ENCODE data around the gene IER5L.

The IER5L gene

GRCh38 chr9:129143031-129143927 lies 34.8 kb downstream of the IER5L start:
- no peak overlapping the region for H3K27ac ChIP-seq (replicated peaks)
- DNase-seq (ENCODE audit: low read depth in 1 of 2, low spot score in 1 of 2): peak in 1 of 2 experiments; percentile 69
- no peak overlapping the region for H3K4me3 ChIP-seq (replicated peaks; ENCODE audit: insufficient read depth, low read length)
- H3K27me3 ChIP-seq (ENCODE audit: insufficient read depth, poor library complexity, severe bottlenecking): no peaks in the 10 kb centered on the region
- TF ChIP-seq, protein P1, sequence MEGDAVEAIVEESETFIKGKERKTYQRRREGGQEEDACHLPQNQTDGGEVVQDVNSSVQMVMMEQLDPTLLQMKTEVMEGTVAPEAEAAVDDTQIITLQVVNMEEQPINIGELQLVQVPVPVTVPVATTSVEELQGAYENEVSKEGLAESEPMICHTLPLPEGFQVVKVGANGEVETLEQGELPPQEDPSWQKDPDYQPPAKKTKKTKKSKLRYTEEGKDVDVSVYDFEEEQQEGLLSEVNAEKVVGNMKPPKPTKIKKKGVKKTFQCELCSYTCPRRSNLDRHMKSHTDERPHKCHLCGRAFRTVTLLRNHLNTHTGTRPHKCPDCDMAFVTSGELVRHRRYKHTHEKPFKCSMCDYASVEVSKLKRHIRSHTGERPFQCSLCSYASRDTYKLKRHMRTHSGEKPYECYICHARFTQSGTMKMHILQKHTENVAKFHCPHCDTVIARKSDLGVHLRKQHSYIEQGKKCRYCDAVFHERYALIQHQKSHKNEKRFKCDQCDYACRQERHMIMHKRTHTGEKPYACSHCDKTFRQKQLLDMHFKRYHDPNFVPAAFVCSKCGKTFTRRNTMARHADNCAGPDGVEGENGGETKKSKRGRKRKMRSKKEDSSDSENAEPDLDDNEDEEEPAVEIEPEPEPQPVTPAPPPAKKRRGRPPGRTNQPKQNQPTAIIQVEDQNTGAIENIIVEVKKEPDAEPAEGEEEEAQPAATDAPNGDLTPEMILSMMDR (IDR thresholded peaks at IDR 0.05; ENCODE audit: insufficient read depth, low read length): peak; percentile 100
- no peak for TF ChIP-seq GABPA (IDR thresholded peaks at IDR 0.05; ENCODE audit: low read depth)
- TF ChIP-seq POLR2AphosphoS5 (IDR thresholded peaks at IDR 0.05; ENCODE audit: low read depth): no peak

GRCh38 chr9:129142138-129142935 lies 35.7 kb downstream of the IER5L start:
- DNase-seq (ENCODE audit: low read depth in 1 of 2, low spot score in 1 of 2): no peak
- Histone ChIP-seq H3K27me3 (ENCODE audit: insufficient read depth, poor library complexity, severe bottlenecking) (no peaks in the 10 kb centered on the region), H3K27ac (replicated peaks) (0 out of 2 replicates have a peak overlapping the region, but pooled peaks have one; percentile 22), H3K4me3 (replicated peaks; ENCODE audit: insufficient read depth, low read length) (no peak overlapping the region)
- TF ChIP-seq, protein P1 (IDR thresholded peaks at IDR 0.05; ENCODE audit: insufficient read depth, low read length): no peak
- TF ChIP-seq SPI1 (IDR thresholded peaks at IDR 0.05; ENCODE audit: borderline replicate concordance, low read depth) (no peak), POLR2AphosphoS5 (IDR thresholded peaks at IDR 0.05; ENCODE audit: low read depth) (no peak), GABPA (IDR thresholded peaks at IDR 0.05; ENCODE audit: low read depth) (no peak)
- TF ChIP-seq, protein P2, sequence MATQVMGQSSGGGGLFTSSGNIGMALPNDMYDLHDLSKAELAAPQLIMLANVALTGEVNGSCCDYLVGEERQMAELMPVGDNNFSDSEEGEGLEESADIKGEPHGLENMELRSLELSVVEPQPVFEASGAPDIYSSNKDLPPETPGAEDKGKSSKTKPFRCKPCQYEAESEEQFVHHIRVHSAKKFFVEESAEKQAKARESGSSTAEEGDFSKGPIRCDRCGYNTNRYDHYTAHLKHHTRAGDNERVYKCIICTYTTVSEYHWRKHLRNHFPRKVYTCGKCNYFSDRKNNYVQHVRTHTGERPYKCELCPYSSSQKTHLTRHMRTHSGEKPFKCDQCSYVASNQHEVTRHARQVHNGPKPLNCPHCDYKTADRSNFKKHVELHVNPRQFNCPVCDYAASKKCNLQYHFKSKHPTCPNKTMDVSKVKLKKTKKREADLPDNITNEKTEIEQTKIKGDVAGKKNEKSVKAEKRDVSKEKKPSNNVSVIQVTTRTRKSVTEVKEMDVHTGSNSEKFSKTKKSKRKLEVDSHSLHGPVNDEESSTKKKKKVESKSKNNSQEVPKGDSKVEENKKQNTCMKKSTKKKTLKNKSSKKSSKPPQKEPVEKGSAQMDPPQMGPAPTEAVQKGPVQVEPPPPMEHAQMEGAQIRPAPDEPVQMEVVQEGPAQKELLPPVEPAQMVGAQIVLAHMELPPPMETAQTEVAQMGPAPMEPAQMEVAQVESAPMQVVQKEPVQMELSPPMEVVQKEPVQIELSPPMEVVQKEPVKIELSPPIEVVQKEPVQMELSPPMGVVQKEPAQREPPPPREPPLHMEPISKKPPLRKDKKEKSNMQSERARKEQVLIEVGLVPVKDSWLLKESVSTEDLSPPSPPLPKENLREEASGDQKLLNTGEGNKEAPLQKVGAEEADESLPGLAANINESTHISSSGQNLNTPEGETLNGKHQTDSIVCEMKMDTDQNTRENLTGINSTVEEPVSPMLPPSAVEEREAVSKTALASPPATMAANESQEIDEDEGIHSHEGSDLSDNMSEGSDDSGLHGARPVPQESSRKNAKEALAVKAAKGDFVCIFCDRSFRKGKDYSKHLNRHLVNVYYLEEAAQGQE (IDR thresholded peaks at IDR 0.05; ENCODE audit: insufficient replicate concordance, low read depth): no peak

- H3K4me3 ChIP-seq (replicated peaks; ENCODE audit: insufficient read depth, low read length): no peak overlapping the region
- TF ChIP-seq POLR2AphosphoS5 (IDR thresholded peaks at IDR 0.05; ENCODE audit: low read depth) (0 out of 2 replicates have a peak, but pooled peaks have one; percentile 17), GABPA (IDR thresholded peaks at IDR 0.05; ENCODE audit: low read depth) (no peak)
- TF ChIP-seq, protein P2 (IDR thresholded peaks at IDR 0.05; ENCODE audit: insufficient replicate concordance, low read depth): no peak
- H3K27me3 ChIP-seq (ENCODE audit: insufficient read depth, poor library complexity, severe bottlenecking): no peaks in the 10 kb centered on the region
- peak in 1 of 2 experiments; percentile 64 for DNase-seq (ENCODE audit: low read depth in 1 of 2, low spot score in 1 of 2)
- H3K27ac ChIP-seq (replicated peaks): peak overlapping the region; percentile 95
Observed at GRCh38 chr9:129141066-129142041, 36.7 kb downstream of the IER5L start.

All from HL-60 (cell line).